Endometrium (tissue), 2 donors: ENCODE data around the gene PDE9A.

Source experiments
- FAIRE-seq: peaks from 2 replicates; lab custom pipeline; 2012; peaks lifted over from hg19 to GRCh38; lab: Jason Lieb, UNC
- donor health status: control.
- donor health status: control.

PDE9A gene

GRCh38 chr21:42644223-42645208, 8.9 kb upstream of the PDE9A start:
- no peak for FAIRE-seq

- FAIRE-seq: no peak
These were observed 8.0 kb upstream of the PDE9A start for GRCh38 chr21:42645211-42646075.

GRCh38 chr21:42646076-42646825, 7.2 kb upstream of the PDE9A start:
- FAIRE-seq: no peak

DNA sequence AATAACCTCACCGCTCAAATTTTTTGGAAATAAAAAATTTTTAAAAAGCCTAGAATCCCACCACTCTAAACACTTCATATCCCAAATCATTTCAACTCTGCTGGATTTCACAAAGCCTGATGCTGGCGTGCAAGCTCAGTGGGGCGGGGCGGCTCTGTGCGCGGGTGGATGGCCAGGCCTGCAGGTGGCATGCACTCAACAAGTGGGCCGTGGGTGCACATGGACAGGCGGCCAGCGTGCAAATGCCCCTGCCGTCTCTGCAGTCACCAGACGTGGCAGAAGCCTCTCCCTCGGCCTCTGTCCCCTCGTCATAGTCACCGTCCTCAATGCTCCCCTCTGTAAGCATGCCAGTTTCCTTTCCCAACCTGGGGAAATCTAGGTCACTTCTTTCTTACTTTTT, 6.6 kb upstream of the PDE9A start:
- no peak for FAIRE-seq

DNA sequence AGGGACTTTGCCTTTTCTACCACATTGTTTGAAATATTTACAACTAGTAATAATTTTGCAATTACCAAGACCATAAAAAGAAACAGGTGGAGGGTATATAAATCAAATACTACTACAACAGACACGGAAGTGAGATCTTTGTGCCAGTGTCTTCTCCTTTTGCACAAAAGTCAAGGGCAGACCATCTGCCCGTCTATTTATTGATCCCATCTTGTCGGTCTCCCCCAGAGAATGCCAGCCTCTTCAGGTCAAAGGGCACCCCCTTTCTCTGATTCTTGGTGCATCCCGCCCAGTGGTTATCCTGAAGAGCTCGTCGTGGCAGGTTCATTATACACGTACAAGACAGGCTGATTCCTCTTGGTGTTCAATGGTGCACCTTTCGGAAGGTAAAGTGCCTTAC, 4.8 kb upstream of the PDE9A start:
- FAIRE-seq: no peak

DNA sequence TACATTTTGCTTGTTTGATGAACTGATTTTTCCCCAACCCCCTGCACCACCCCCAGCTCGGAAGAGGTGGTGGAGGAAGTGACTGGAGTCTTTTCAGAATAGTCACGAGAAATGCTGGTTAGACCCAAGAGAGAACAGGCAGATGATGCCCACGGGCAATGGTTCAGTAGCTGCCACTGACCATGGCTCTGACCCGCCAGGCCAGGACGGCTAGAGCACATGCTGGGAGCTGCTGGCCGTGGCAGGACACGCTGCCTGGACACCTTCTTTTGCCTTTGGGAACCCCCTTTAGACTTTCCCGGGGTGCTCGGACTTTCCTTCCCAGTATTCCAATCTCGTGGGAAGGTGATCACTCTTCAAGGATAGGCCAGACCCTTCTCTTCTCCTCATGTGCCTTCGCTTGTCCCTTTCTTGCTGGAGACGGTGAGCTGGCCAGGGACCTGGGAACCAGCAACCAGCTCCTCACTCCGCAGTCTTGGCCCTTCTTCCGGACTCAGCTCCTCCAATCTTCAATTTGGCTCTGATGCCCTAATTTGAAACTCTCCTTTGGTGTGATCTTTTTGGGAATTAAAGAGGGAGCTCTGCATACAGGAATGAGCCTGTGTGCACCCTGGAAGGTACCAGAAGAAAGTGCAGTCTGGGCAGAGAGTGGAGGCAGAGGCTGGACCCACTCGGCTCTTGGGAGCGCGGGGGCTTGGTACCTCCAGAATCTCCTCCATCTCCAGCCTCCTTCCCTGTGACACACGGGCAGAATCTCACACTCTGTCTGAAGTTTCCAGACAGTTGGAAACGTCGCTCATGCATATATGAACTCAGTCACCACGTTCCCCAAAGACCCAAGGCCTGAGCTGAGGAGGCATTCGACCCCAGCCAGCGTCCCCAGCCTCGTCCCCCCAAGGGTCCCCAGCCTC, 4.0 kb upstream of the PDE9A start:
- no peak for FAIRE-seq

GRCh38 chr21:42650033-42650370, 3.4 kb upstream of the PDE9A start:
- FAIRE-seq: no peak

GRCh38 chr21:42650441-42651421, 2.7 kb upstream of the PDE9A start:
- FAIRE-seq: no peak

GRCh38 chr21:42651515-42652401, 1.7 kb upstream of the PDE9A start:
- FAIRE-seq: no peak

DNA sequence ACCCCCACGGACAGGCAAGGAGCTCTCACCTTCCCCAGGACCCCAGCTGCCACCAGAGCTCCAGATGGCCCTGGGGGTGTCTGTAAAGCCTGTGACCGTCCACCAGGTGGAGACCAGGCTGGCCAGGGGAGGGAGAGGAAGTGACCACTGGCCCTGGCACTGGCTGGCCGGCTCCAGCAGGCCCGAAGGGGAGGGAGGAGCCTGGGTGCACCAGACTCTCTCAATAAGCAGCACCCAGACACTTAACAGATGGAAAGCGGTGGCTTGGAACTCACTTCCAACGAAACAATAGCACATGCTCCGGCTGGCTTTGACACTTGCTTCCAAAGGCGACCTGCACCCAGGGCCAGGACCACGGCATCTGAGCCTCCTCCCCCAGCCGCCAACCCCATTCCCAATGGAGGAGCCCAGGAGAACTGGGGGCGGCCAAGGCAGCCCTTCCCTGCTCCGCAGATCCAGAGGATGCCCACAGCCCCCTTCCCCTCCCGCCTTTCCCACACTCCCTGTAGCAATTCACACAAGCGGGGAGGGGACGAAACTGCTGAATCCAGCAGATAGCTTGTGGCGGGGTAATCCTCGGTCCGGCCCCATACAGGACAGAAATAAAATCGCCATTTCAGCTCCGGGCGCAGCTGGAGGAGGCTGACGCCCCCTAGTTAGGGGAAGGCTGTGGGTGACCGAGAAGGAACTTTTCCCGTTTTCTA, 742 bp upstream of the PDE9A start:
- FAIRE-seq: no peak

- no peak for FAIRE-seq
These were observed 925 bp downstream of the PDE9A start for GRCh38 chr21:42654179-42654912.

DNA sequence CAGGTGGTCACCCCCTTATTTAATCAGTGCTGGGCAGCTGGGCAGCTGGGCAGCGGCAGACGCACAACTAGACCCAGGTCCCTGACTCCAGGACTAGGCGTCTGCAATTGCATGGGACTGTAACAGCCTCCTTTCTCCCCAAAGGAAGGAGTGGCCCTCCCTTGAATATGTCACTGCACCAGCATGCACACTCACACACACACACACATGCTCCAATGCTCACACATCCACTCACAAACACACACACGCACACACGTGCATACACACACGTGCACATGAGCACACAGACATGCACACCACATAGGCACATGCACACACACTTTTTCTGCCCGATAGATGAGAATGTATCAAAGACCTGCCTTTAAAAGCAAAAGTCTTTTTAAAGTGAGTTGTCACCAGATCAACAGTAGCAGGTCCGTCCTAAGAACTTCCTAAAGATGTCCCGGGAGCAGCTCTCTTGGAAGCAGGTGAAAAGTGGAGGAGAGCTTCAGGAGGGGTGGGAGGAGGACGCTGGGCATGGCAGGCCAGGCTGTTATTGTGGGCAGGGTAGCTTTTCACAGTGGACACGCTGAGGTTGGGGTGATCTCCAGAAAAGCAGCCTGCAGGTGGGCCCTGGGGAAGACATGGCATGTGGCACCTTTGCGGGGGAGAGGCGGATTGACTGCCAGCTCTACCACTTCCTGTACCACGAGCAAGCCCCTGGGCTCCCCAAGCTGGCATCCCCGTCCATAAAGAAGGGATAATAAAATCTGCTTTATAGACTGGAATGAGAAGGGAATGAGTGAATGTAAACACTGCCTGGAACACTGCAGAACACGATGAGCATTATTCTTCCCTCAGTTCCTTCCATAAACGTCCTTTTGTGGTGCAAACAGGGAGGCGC, 1.7 kb downstream of the PDE9A start:
- no peak for FAIRE-seq

- FAIRE-seq: no peak
These were observed 2.7 kb downstream of the PDE9A start for GRCh38 chr21:42655796-42656770.

DNA sequence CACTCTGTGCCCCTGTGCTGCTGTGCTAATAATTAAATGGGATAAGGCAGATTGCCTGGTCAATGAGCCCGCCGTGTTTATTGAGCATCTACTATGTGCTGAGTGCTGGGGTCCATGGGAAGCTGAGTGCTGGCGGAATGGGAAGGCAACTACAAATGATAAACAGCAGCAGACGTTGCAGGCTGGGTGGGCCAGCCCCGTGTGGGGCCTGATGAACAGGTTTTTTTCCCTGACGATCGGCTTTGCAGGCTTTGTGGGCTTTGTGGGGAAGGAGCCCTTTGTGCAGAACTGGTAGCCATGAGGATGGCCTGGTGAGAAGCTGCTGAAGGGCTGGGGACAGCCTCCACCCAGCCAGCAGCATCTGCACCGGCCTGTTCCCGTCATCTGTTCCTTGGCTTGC, 3.5 kb downstream of the PDE9A start:
- no peak for FAIRE-seq

DNA sequence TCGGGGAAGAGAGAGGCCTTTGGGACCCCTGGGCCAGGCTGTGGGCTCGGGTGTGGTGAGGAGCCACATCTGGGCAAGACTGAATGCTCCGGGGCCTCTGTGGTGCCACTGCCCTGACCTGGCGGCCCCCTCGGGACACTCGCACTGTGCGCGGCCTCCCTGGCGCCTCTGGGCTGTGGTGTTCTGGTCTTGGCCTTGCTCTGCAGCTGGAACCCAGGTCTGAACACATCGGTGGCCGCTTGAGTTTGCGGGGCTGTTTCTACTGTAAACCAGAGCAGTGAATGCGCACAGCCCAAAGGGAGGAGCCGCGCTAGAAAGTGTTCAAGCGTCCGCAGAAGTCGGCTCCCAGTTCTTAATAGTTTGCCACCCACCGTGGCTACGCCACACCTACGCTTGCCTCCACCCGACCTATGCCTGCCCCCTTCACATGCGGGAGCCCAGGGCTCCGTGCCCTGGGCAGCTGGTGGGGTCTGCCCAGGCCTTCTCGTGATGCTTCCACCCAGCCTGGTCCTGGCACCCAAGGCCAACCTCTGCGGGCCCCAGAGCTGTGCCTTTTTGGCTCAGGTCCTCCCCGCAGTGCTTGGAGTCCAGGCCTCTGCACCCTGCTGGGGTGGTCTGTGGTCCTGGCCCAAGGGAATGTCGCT, 4.4 kb downstream of the PDE9A start:
- no peak for FAIRE-seq
